PFSK-1 (cell line): Measurements from ENCODE around the gene MYH10.

ENCODE experiments used
- POLR2AphosphoS5 ChIP-seq: IDR thresholded peaks from 2 replicates; pipeline ENCODE4 v1.6.1; 2012; ENCODE audit warnings: low read depth, mild to moderate bottlenecking, control low read depth, low read length, moderate library complexity
- SIN3A ChIP-seq: IDR thresholded peaks from 2 replicates; pipeline ENCODE4 v1.6.1; 2012; ENCODE audit warnings: mild to moderate bottlenecking, low read length, moderate library complexity, borderline replicate concordance; ENCODE audit not compliant: insufficient read depth
- TAF1 ChIP-seq: IDR thresholded peaks from 2 replicates; pipeline ENCODE4 v1.6.1; 2012; ENCODE audit warnings: low read length, control low read depth, borderline replicate concordance; ENCODE audit not compliant: insufficient read depth
- TF ChIP-seq, protein P1 (sequence below), 2 experiments: IDR thresholded peaks; 2 replicates each; pipeline versions ENCODE4 v1.6.1 to v1.8.0; 2011 to 2012; ENCODE audit warnings: low read depth in 2 of 2, low read length in 2 of 2, control low read depth in 1 of 2, inconsistent platforms in 1 of 2, mild to moderate bottlenecking in 1 of 2, moderate library complexity in 1 of 2; ENCODE audit not compliant: insufficient read depth in 1 of 2

- TF ChIP-seq SIN3A (no peak), TAF1 (no peak), POLR2AphosphoS5 (no peak)
- TF ChIP-seq, protein P1, sequence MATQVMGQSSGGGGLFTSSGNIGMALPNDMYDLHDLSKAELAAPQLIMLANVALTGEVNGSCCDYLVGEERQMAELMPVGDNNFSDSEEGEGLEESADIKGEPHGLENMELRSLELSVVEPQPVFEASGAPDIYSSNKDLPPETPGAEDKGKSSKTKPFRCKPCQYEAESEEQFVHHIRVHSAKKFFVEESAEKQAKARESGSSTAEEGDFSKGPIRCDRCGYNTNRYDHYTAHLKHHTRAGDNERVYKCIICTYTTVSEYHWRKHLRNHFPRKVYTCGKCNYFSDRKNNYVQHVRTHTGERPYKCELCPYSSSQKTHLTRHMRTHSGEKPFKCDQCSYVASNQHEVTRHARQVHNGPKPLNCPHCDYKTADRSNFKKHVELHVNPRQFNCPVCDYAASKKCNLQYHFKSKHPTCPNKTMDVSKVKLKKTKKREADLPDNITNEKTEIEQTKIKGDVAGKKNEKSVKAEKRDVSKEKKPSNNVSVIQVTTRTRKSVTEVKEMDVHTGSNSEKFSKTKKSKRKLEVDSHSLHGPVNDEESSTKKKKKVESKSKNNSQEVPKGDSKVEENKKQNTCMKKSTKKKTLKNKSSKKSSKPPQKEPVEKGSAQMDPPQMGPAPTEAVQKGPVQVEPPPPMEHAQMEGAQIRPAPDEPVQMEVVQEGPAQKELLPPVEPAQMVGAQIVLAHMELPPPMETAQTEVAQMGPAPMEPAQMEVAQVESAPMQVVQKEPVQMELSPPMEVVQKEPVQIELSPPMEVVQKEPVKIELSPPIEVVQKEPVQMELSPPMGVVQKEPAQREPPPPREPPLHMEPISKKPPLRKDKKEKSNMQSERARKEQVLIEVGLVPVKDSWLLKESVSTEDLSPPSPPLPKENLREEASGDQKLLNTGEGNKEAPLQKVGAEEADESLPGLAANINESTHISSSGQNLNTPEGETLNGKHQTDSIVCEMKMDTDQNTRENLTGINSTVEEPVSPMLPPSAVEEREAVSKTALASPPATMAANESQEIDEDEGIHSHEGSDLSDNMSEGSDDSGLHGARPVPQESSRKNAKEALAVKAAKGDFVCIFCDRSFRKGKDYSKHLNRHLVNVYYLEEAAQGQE (IDR thresholded peaks at IDR 0.05; ENCODE audit: insufficient read depth in 1 of 2, low read depth in 2 of 2, low read length in 2 of 2) = no peak
Observed at GRCh38 chr17:8490256-8491023, 140.1 kb downstream of the MYH10 start.
